Peyer's patch (tissue), 4 donors: ENCODE results near the gene BEGAIN.

ENCODE experiments used
- POLR2A ChIP-seq, 2 donors: fragments of 450-650 bp; IDR thresholded peaks; one replicate each; pipeline ENCODE4 v1.5.1; 2017; ENCODE audit warnings: antibody characterized with exemption in 2 of 2, mild to moderate bottlenecking in 2 of 2, moderate library complexity in 2 of 2
- TF ChIP-seq, protein P1 (sequence below), 6 experiments: fragments of 450-650 bp in 4 of 6; fragments of 200-600 bp in 2 of 6; sonication (generic) in 1 of 6; IDR thresholded peaks; one replicate each; pipeline ENCODE4 v1.5.1; 2017 to 2019; ENCODE audit warnings: antibody characterized with exemption in 6 of 6, mild to moderate bottlenecking in 3 of 6, moderate library complexity in 1 of 6

DNA sequence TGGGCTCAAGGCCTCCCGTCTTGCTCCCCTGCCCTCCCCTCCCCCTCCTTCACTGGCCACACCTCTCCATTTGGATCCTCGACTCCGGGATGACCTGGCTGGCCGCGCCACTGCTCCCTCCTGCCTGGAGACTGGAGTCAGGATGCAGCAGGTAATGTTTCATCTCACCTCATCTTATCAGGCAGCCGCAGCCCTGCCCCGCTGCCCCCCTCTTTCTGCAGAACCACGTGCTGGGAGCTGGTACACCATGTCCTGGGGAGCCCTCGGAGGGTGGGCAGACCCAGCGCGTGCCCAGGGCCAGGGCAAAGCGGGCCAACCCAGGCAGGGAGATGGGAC is 31.1 kb downstream of the BEGAIN start:
- no peak for TF ChIP-seq POLR2A (IDR thresholded peaks at IDR 0.05)
- TF ChIP-seq, protein P1, sequence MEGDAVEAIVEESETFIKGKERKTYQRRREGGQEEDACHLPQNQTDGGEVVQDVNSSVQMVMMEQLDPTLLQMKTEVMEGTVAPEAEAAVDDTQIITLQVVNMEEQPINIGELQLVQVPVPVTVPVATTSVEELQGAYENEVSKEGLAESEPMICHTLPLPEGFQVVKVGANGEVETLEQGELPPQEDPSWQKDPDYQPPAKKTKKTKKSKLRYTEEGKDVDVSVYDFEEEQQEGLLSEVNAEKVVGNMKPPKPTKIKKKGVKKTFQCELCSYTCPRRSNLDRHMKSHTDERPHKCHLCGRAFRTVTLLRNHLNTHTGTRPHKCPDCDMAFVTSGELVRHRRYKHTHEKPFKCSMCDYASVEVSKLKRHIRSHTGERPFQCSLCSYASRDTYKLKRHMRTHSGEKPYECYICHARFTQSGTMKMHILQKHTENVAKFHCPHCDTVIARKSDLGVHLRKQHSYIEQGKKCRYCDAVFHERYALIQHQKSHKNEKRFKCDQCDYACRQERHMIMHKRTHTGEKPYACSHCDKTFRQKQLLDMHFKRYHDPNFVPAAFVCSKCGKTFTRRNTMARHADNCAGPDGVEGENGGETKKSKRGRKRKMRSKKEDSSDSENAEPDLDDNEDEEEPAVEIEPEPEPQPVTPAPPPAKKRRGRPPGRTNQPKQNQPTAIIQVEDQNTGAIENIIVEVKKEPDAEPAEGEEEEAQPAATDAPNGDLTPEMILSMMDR (IDR thresholded peaks at IDR 0.05), result no peak
